Immature natural killer cell (primary cell): ENCODE data around the gene SNX3. TPM values are rescaled to one million over a fixed set of nuclear protein-coding genes. Genes with fewer than 3 reads are reported as not detected.

Experiments
- polyA plus RNA-seq, 3 donors: library from polyadenylated mRNA; unstranded; fragments of 300-500 nt; fragmentation: Illumina TruSeq; gene quantifications; one replicate each; pipeline ENCODE4 v1.2.3, GENCODE V29; 2021

Gene SNX3
- polyA plus RNA-seq, 3 donors from 2014 or later, result 218 to 469 (median 234) TPM

Other genes with a start within 250 kb of the SNX3 start
- gene OSTM1, start 186.3 kb downstream of the SNX3 start, polyA plus RNA-seq, result 10 to 100 TPM; 50.3 to 71.5 (median 64.6) TPM
- not detected for gene NR2E1, start 95.0 kb downstream of the SNX3 start, polyA plus RNA-seq
- 1 to 10 TPM in 2 of 3 donors, not detected in 1; 4.1 to 5.4 TPM for gene AFG1L, start 34.0 kb upstream of the SNX3 start, polyA plus RNA-seq